ENCODE results near the gene TUT4. TPM values are rescaled to one million over a fixed set of nuclear protein-coding genes. Genes with fewer than 3 reads are reported as not detected.

Gene TUT4
- total and polyA plus RNA-seq, 2 donors from 2014 or later, result 19.7 to 47.8 TPM

DNA sequence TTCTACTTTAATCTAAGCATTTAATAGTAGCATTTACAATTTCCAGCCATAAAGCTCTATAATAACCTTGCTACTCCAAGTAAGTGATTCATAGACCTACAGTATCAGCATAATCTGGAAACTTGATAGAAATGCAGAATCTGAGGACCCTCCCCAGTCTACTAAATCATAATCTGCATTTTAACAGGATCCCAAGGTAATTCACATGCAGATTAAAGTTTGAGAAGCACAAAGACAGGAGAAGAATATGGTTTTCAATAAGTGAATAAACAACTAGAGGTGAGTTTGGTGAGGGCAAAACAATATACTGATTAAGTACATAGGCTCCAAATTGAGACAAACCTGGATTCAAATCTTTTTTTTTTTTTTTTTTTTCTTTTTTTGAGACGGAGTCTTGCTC, 91.1 kb downstream of the TUT4 start:
- intact Hi-C loops (cut with DNase I), result no loop called here
- Histone ChIP-seq H3K4me3 (ENCODE audit: low read length in 3 of 3) (no peak overlapping the region), H3K27me3 (ENCODE audit: control insufficient read depth, insufficient read depth, low read length) (no peaks in the 10 kb centered on the region), H3K4me1 (ENCODE audit: control insufficient read depth in 2 of 3, insufficient read depth in 2 of 3, low read depth in 1 of 3, low read length in 3 of 3) (no peaks in the 10 kb centered on the region), H3K9me3 (ENCODE audit: control insufficient read depth in 2 of 3, insufficient read depth in 1 of 3, low read length in 3 of 3) (no peaks in the 10 kb centered on the region), H3K9ac (ENCODE audit: low read length in 3 of 3) (no peak overlapping the region), H3K36me3 (ENCODE audit: control insufficient read depth in 2 of 3, insufficient read depth in 3 of 3, low read length in 3 of 3) (no peaks in the 10 kb centered on the region), H3K27ac (ENCODE audit: low read depth in 2 of 2, low read length in 2 of 2) (no peak overlapping the region)
- TF ChIP-seq, protein P1, sequence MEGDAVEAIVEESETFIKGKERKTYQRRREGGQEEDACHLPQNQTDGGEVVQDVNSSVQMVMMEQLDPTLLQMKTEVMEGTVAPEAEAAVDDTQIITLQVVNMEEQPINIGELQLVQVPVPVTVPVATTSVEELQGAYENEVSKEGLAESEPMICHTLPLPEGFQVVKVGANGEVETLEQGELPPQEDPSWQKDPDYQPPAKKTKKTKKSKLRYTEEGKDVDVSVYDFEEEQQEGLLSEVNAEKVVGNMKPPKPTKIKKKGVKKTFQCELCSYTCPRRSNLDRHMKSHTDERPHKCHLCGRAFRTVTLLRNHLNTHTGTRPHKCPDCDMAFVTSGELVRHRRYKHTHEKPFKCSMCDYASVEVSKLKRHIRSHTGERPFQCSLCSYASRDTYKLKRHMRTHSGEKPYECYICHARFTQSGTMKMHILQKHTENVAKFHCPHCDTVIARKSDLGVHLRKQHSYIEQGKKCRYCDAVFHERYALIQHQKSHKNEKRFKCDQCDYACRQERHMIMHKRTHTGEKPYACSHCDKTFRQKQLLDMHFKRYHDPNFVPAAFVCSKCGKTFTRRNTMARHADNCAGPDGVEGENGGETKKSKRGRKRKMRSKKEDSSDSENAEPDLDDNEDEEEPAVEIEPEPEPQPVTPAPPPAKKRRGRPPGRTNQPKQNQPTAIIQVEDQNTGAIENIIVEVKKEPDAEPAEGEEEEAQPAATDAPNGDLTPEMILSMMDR (IDR thresholded peaks at IDR 0.05; ENCODE audit: borderline replicate concordance, extremely low read depth, insufficient read depth), result no peak
- DNase-seq, result no peak
- no peak for FAIRE-seq

DNA sequence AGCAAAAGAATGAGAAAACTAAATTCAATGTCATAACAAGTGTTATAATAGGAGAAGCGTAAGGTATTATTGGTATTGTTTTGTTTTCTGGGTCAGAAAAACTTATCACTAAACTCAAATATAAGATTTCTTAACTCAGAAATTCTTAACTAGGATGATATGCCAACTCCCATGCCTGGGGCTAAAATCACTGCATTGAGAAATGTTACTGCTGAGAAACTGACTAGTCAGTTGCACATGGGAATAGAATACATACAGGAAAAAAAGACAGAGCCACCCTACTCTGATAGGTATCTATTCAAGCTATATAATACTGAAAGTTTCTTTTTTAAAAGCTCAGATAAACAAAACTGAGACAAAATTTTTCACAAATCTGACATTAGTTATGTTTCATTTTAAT, 92.2 kb downstream of the TUT4 start:
- Histone ChIP-seq H3K27me3 (ENCODE audit: control insufficient read depth, insufficient read depth, low read length) (no peaks in the 10 kb centered on the region), H3K4me1 (ENCODE audit: control insufficient read depth in 2 of 3, insufficient read depth in 2 of 3, low read depth in 1 of 3, low read length in 3 of 3) (no peaks in the 10 kb centered on the region), H3K27ac (ENCODE audit: low read depth in 2 of 2, low read length in 2 of 2) (no peak overlapping the region), H3K4me3 (ENCODE audit: low read length in 3 of 3) (no peak overlapping the region), H3K9ac (ENCODE audit: low read length in 3 of 3) (no peak overlapping the region), H3K9me3 (ENCODE audit: control insufficient read depth in 2 of 3, insufficient read depth in 1 of 3, low read length in 3 of 3) (no peaks in the 10 kb centered on the region), H3K36me3 (ENCODE audit: control insufficient read depth in 2 of 3, insufficient read depth in 3 of 3, low read length in 3 of 3) (no peaks in the 10 kb centered on the region)
- TF ChIP-seq, protein P1 (IDR thresholded peaks at IDR 0.05; ENCODE audit: borderline replicate concordance, extremely low read depth, insufficient read depth), result no peak
- FAIRE-seq, result no peak
- intact Hi-C loops (cut with DNase I), result no loop called here
- no peak for DNase-seq

DNA sequence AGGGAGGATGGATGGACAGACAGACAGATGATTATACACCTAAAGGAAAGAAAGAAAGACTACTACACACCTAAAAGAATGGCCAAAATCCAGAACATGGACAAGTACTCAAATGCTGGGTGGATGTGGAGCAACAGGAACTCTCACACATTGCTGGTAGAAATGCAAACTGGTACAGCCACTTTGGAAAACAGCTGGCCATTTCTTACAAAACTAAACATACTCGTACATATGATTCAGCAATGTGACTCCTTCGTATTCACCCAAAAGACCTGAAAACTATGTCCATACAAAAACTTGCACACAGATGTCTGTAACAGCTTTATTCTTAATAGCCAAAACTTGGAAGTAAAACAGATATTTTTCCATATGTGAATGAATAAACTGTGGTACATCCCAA, 97.2 kb downstream of the TUT4 start:
- FAIRE-seq (no peak), DNase-seq (no peak)
- Histone ChIP-seq H3K36me3 (ENCODE audit: control insufficient read depth in 2 of 3, insufficient read depth in 3 of 3, low read length in 3 of 3) (no peaks in the 10 kb centered on the region), H3K9me3 (ENCODE audit: control insufficient read depth in 2 of 3, insufficient read depth in 1 of 3, low read length in 3 of 3) (no peaks in the 10 kb centered on the region), H3K27ac (ENCODE audit: low read depth in 2 of 2, low read length in 2 of 2) (no peak overlapping the region), H3K4me3 (ENCODE audit: low read length in 3 of 3) (no peak overlapping the region), H3K9ac (ENCODE audit: low read length in 3 of 3) (no peak overlapping the region), H3K4me1 (ENCODE audit: control insufficient read depth in 2 of 3, insufficient read depth in 2 of 3, low read depth in 1 of 3, low read length in 3 of 3) (no peaks in the 10 kb centered on the region), H3K27me3 (ENCODE audit: control insufficient read depth, insufficient read depth, low read length) (no peaks in the 10 kb centered on the region)
- TF ChIP-seq, protein P1 (IDR thresholded peaks at IDR 0.05; ENCODE audit: borderline replicate concordance, extremely low read depth, insufficient read depth), result no peak
- intact Hi-C loops (cut with DNase I), result no loop called here

DNA sequence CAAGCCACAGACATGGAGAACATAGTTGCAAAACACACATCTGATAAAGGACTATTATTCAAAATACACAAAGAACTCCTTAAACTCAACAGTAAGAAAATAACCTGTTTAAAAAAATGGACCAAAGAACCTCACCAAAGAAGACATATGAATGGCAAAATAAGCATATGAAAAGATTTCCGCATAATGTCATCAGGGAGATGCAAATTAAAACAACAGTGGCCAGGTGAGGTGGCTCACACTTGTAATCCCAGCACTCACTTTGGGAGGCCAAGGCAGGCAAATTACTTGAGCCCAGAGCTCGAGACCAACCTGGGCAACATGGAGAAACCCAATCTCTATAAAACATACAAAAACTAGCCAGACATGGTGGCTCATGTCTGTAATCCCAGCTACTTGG, 98.1 kb downstream of the TUT4 start:
- TF ChIP-seq, protein P1 (IDR thresholded peaks at IDR 0.05; ENCODE audit: borderline replicate concordance, extremely low read depth, insufficient read depth), result no peak
- no peaks in the 10 kb centered on the region for H3K27me3 ChIP-seq (ENCODE audit: control insufficient read depth, insufficient read depth, low read length)
- no peaks in the 10 kb centered on the region for H3K4me1 ChIP-seq (ENCODE audit: control insufficient read depth in 2 of 3, insufficient read depth in 2 of 3, low read depth in 1 of 3, low read length in 3 of 3)
- H3K27ac ChIP-seq (ENCODE audit: low read depth in 2 of 2, low read length in 2 of 2), result no peak overlapping the region
- H3K9me3 ChIP-seq (ENCODE audit: control insufficient read depth in 2 of 3, insufficient read depth in 1 of 3, low read length in 3 of 3), result no peaks in the 10 kb centered on the region
- H3K36me3 ChIP-seq (ENCODE audit: control insufficient read depth in 2 of 3, insufficient read depth in 3 of 3, low read length in 3 of 3), result no peaks in the 10 kb centered on the region
- no peak overlapping the region for H3K9ac ChIP-seq (ENCODE audit: low read length in 3 of 3)
- no peak overlapping the region for H3K4me3 ChIP-seq (ENCODE audit: low read length in 3 of 3)
- no peak for DNase-seq
- FAIRE-seq, result no peak
- intact Hi-C loops (cut with DNase I), result no loop called here

Measured in kidney (tissue), 14 donors.